Body of pancreas (tissue), 4 donors: Measurements from ENCODE around the gene PRTN3. TPM values are rescaled to one million over a fixed set of nuclear protein-coding genes. Genes with fewer than 3 reads are reported as not detected.
A peak's percentile ranks its signal among the peaks of the same experiment; 100 is the strongest.
"Not testable (repeated sequence)": the region's sequence is repeated elsewhere in the genome, so short reads cannot be mapped to it uniquely, and the experiment has no call there.

Source experiments
- ATAC-seq: fragments of 150-250 bp; one replicate; pipeline ENCODE4 v1.9.1; 2016
- DNase-seq, 4 donors: peaks; one replicate each; pipeline ENCODE4 v3.0.0-alpha.2; 2019
- H3K27ac ChIP-seq, 4 donors: fragments of 200-600 bp; sonication (generic); 1 replicate in 3 of 4; 2 replicates in 1 of 4; pipeline versions ENCODE4 v1.5.1 to v1.6.1; 2016 to 2019; ENCODE audit warnings: mild to moderate bottlenecking in 1 of 4, mixed read lengths in 1 of 4, moderate library complexity in 1 of 4
- H3K27me3 ChIP-seq, 2 donors: fragments of 200-600 bp; sonication (generic); one replicate each; pipeline ENCODE4 v1.6.0; 2016; ENCODE audit warnings: mild to moderate bottlenecking in 1 of 2
- H3K36me3 ChIP-seq, 2 donors: fragments of 200-600 bp; sonication (generic); replicated peaks in 1 of 2; 2 replicates each; pipeline ENCODE4 v1.5.1; 2016; ENCODE audit warnings: low read depth in 2 of 2; ENCODE audit not compliant: insufficient read depth in 1 of 2
- H3K4me1 ChIP-seq: fragments of 200-600 bp; sonication (generic); one replicate; pipeline ENCODE4 v1.6.0; 2016
- H3K4me3 ChIP-seq, 2 donors: fragments of 200-600 bp; sonication (generic); 1 replicate in 1 of 2; 2 replicates in 1 of 2; pipeline ENCODE4 v1.5.1; 2016 to 2019
- H3K9me3 ChIP-seq, 3 donors: fragments of 200-600 bp; sonication (generic); 1 replicate in 2 of 3; 2 replicates in 1 of 3; pipeline ENCODE4 v1.5.1; 2016
- POLR2A ChIP-seq, 3 donors: fragments of 450-650 bp; IDR thresholded peaks; one replicate each; pipeline ENCODE4 v1.6.1; 2016; ENCODE audit warnings: antibody characterized with exemption in 3 of 3, mild to moderate bottlenecking in 2 of 3
- whole genome bisulfite sequencing, 2 donors: methylation state at CpG; one replicate each; pipeline ENCODE4 v1.1.5; 2017; 5-methylcytosine and 5-hydroxymethylcytosine counted together
- intact Hi-C: fragments of 100-400 bp; cut with DNase I; formaldehyde crosslinking; loops from one replicate; pipeline ENCODE4 v1.15.1; 2023
- total RNA-seq, 2 donors: library from RNA; depleted of rRNA; stranded (reverse); fragments of >200 nt; gene quantifications; one replicate each; pipeline ENCODE4 v1.1.0, GENCODE V29; 2016
- TF ChIP-seq, protein P1 (sequence below), 7 experiments: fragments of 450-650 bp in 4 of 7; fragments of 200-600 bp in 3 of 7; sonication (generic) in 3 of 7; IDR thresholded peaks; one replicate each; pipeline ENCODE4 v1.5.1; 2016 to 2019; ENCODE audit warnings: antibody characterized with exemption in 7 of 7

PRTN3 gene
- total RNA-seq, 2 donors from 2014 or later, result 0.99 TPM; not detected in 1

DNA sequence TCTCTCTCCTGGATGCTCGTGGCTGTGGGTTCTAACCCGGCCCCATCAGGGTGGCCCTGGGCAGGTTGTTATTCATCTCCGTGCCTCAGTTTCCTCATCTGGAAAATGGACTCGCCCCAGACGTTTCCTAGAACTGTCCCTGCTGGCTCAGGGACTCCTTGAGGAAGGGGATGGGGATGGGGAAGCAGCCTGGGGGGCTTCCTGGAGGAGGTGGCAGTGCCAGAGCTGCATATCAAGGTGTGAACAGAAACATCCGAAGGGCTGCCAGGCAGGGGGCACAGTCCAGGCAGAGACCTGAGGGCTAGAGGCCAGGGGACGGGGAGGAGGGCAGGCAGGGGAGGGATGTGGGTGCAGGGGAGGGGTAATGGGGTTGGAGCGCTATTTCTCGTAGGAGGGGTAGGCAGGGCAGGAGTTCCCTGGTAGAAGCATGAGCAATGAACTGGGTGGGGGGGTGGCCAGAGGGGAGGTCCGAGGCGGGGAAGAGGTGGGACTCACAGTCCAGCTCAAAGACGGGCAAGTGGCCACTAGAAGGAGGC lies 7.7 kb downstream of the PRTN3 start:
- Histone ChIP-seq H3K4me1 (peaks cover 18% of the 10 kb centered on the region), H3K4me3 (no peak overlapping the region), H3K27ac (no peak overlapping the region), H3K27me3 (peaks cover 0 to 11% of the 10 kb centered on the region in 2 donors), H3K9me3 (no peaks in the 10 kb centered on the region), H3K36me3 (no peaks in the 10 kb centered on the region)
- intact Hi-C loops, result no loop called here
- ATAC-seq (no peak), DNase-seq (no peak)
- TF ChIP-seq, protein P1, sequence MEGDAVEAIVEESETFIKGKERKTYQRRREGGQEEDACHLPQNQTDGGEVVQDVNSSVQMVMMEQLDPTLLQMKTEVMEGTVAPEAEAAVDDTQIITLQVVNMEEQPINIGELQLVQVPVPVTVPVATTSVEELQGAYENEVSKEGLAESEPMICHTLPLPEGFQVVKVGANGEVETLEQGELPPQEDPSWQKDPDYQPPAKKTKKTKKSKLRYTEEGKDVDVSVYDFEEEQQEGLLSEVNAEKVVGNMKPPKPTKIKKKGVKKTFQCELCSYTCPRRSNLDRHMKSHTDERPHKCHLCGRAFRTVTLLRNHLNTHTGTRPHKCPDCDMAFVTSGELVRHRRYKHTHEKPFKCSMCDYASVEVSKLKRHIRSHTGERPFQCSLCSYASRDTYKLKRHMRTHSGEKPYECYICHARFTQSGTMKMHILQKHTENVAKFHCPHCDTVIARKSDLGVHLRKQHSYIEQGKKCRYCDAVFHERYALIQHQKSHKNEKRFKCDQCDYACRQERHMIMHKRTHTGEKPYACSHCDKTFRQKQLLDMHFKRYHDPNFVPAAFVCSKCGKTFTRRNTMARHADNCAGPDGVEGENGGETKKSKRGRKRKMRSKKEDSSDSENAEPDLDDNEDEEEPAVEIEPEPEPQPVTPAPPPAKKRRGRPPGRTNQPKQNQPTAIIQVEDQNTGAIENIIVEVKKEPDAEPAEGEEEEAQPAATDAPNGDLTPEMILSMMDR (IDR thresholded peaks at IDR 0.05), result no peak
- TF ChIP-seq POLR2A (IDR thresholded peaks at IDR 0.05), result no peak
- WGBS, 2 donors, result 27 to 47% methylated on average over 7 to 12 of the region's 12 CpGs

- peak in 1 of 4 donors; percentile 7 for DNase-seq
- H3K9me3 ChIP-seq, H3K36me3 ChIP-seq, intact Hi-C loops, H3K27me3 ChIP-seq, ATAC-seq, H3K27ac ChIP-seq, H3K4me3 ChIP-seq: not testable (repeated sequence)
- 71 to 79% methylated on average over 8 of the region's 8 CpGs for WGBS, 2 donors
- H3K4me1 ChIP-seq, result peaks cover 12% of the 10 kb centered on the region
These were observed 8.4 kb downstream of the PRTN3 start for GRCh38 chr19:849195-849594.

- 15% methylated on average over 27 of the region's 28 CpGs; no CpG with 5 or more reads in 1 of the 2 donors for WGBS, 2 donors
- peaks cover 12% of the 10 kb centered on the region for H3K4me1 ChIP-seq
- DNase-seq, result peak; percentile 89 to 93 (median 91)
- H3K9me3 ChIP-seq, result no peaks in the 10 kb centered on the region
- TF ChIP-seq, protein P1 (IDR thresholded peaks at IDR 0.05), result no peak
- peak in 2 of 3 donors; percentile 39 to 51 for TF ChIP-seq POLR2A (IDR thresholded peaks at IDR 0.05)
- peaks cover 0 to 6% of the 10 kb centered on the region in 2 donors for H3K27me3 ChIP-seq
- intact Hi-C loops, result no loop called here
- peak; percentile 95 for ATAC-seq
- H3K27ac ChIP-seq, result peak overlapping the region; percentile 33 to 88 (median 72)
- no peak overlapping the region for H3K4me3 ChIP-seq
- no peaks in the 10 kb centered on the region for H3K36me3 ChIP-seq
These were observed 9.6 kb downstream of the PRTN3 start for GRCh38 chr19:850221-850978.

GRCh38 chr19:850979-851335 lies 10.2 kb downstream of the PRTN3 start:
- ATAC-seq (peak; percentile 3), DNase-seq (no peak)
- Histone ChIP-seq H3K36me3 (no peaks in the 10 kb centered on the region), H3K9me3 (no peaks in the 10 kb centered on the region), H3K27ac (peak overlapping the region; percentile 33 to 88 (median 72)), H3K4me1 (peaks cover 12% of the 10 kb centered on the region), H3K4me3 (no peak overlapping the region), H3K27me3 (peaks cover 0 to 6% of the 10 kb centered on the region in 2 donors)
- WGBS, 2 donors, result 34 to 67% methylated on average over 1 to 13 of the region's 13 CpGs
- TF ChIP-seq, protein P1 (IDR thresholded peaks at IDR 0.05), result no peak
- TF ChIP-seq POLR2A (IDR thresholded peaks at IDR 0.05), result peak in 1 of 3 donors; percentile 15
- intact Hi-C loops, result no loop called here

- peaks cover 0 to 6% of the 10 kb centered on the region in 2 donors for H3K27me3 ChIP-seq
- intact Hi-C loops, result no loop called here
- peaks cover 12% of the 10 kb centered on the region for H3K4me1 ChIP-seq
- TF ChIP-seq POLR2A (IDR thresholded peaks at IDR 0.05), result no peak
- TF ChIP-seq, protein P1 (IDR thresholded peaks at IDR 0.05), result no peak
- ATAC-seq (no peak), DNase-seq (no peak)
- WGBS, 2 donors, result 55 to 81% methylated on average over 8 to 49 of the region's 55 CpGs
- peak within 1 kb of the TSS in 2 of 4 donors; percentile 75 to 88 for H3K27ac ChIP-seq
- H3K9me3 ChIP-seq, result no peaks in the 10 kb centered on the region
- no peak within 1 kb of the TSS for H3K4me3 ChIP-seq
- H3K36me3 ChIP-seq, result no peaks in the 10 kb centered on the region
These were observed 11.6 kb downstream of the PRTN3 start, which contains the start of gene ELANE for GRCh38 chr19:852136-853013. Gene ELANE, plus strand, starts transcription at chr19:852303. Its CDS starts 26 bp downstream, at chr19:852329.
